IMR-90 (cell line): ENCODE results near the gene CIAO3. TPM values are rescaled to one million over a fixed set of nuclear protein-coding genes. Genes with fewer than 3 reads are reported as not detected.

Source experiments
- ATAC-seq: fragments of 200-7000 bp; cut with Tn5 transposase; 2 replicates; pipeline ENCODE4 v1.9.1; 2020; ENCODE audit warnings: low read depth, mild to moderate bottlenecking, moderate library complexity
- BruUV-seq: library from RNA; stranded (reverse); fragments of 400-500 nt; replicated peaks from 2 replicates; lab custom pipeline; 2021; lab: Mats Ljungman, UMichigan
- CTCF ChIA-PET: fragments of 300-600 bp; formaldehyde crosslinking; extraction: SDS; loops from one replicate; lab custom pipeline; 2021; ENCODE audit warnings: antibody characterized with exemption; lab: Yijun Ruan, JAX
- POLR2A ChIA-PET: fragments of 300-600 bp; sonication (Branson Sonifier 250); formaldehyde crosslinking; loops from one replicate; lab custom pipeline; 2022; ENCODE audit warnings: antibody characterized with exemption; ENCODE audit not compliant: unreplicated experiment; lab: Charles Lee
- DNase-seq: peaks from one replicate; pipeline ENCODE4 v3.0.0; 2013
- H2AFZ ChIP-seq: replicated peaks from 2 replicates; pipeline ENCODE3; 2013; ENCODE audit warnings: low read length, mild to moderate bottlenecking; ENCODE audit not compliant: poor library complexity
- H2AK5ac ChIP-seq: 2 replicates; pipeline ENCODE4 v1.6.1; 2013; ENCODE audit warnings: low read depth, low read length, inconsistent platforms
- H2AK9ac ChIP-seq: replicated peaks from 2 replicates; pipeline ENCODE3; 2013; ENCODE audit warnings: mild to moderate bottlenecking, low read depth, low read length, moderate library complexity; ENCODE audit not compliant: poor library complexity
- H2BK120ac ChIP-seq: 2 replicates; pipeline ENCODE4 v1.6.1; 2013; ENCODE audit warnings: low read depth, low read length, inconsistent platforms
- H2BK15ac ChIP-seq: 3 replicates; pipeline ENCODE4 v1.6.1; 2013; ENCODE audit warnings: low read depth, low read length, inconsistent platforms
- H2BK20ac ChIP-seq: 2 replicates; pipeline ENCODE4 v1.6.1; 2013; ENCODE audit warnings: low read depth, mild to moderate bottlenecking, inconsistent platforms, low read length, moderate library complexity
- H2BK5ac ChIP-seq: 2 replicates; pipeline ENCODE4 v1.6.1; 2013; ENCODE audit warnings: mild to moderate bottlenecking, low read depth, low read length, inconsistent platforms; ENCODE audit not compliant: poor library complexity, severe bottlenecking
- H3K14ac ChIP-seq: replicated peaks from 2 replicates; pipeline ENCODE4 v1.6.1; 2013; ENCODE audit warnings: low read depth, low read length, inconsistent platforms
- H3K18ac ChIP-seq: 2 replicates; pipeline ENCODE4 v1.6.1; 2013; ENCODE audit warnings: low read depth, low read length, control low read depth
- H3K23ac ChIP-seq: 2 replicates; pipeline ENCODE4 v1.6.1; 2013; ENCODE audit warnings: low read depth, low read length, inconsistent platforms
- H3K27ac ChIP-seq: 2 replicates; pipeline ENCODE4 v1.5.1; 2013; ENCODE audit warnings: mild to moderate bottlenecking, control low read depth, low read length; ENCODE audit not compliant: insufficient read depth
- H3K27me3 ChIP-seq: 2 replicates; pipeline ENCODE4 v1.6.1; 2013; ENCODE audit warnings: low read length; ENCODE audit not compliant: control insufficient read depth, insufficient read depth
- H3K36me3 ChIP-seq: 2 replicates; pipeline ENCODE4 v1.6.1; 2013; ENCODE audit warnings: low read length, mixed read lengths; ENCODE audit not compliant: control insufficient read depth, insufficient read depth
- H3K4ac ChIP-seq: 2 replicates; pipeline ENCODE4 v1.6.1; 2013; ENCODE audit warnings: low read depth, low read length, inconsistent platforms
- H3K4me1 ChIP-seq: 2 replicates; pipeline ENCODE4 v1.6.1; 2013; ENCODE audit warnings: low read length, mixed read lengths; ENCODE audit not compliant: control insufficient read depth, insufficient read depth
- H3K4me2 ChIP-seq: 2 replicates; pipeline ENCODE4 v1.6.1; 2013; ENCODE audit warnings: low read depth, mild to moderate bottlenecking, control low read depth, low read length, moderate library complexity
- H3K4me3 ChIP-seq: 2 replicates; pipeline ENCODE4 v1.5.1; 2013; ENCODE audit warnings: low read depth, mild to moderate bottlenecking, control low read depth, low read length, moderate library complexity; ENCODE audit not compliant: insufficient read depth
- H3K56ac ChIP-seq: 2 replicates; pipeline ENCODE4 v1.6.1; 2013; ENCODE audit warnings: low read length, inconsistent platforms; ENCODE audit not compliant: insufficient read depth; ENCODE audit errors: extremely low read depth
- H3K79me1 ChIP-seq, 2 experiments: 2 replicates each; pipeline ENCODE4 v1.6.1; 2013; ENCODE audit warnings: low read length in 2 of 2, inconsistent platforms in 1 of 2, low read depth in 1 of 2
- H3K9ac ChIP-seq: 2 replicates; pipeline ENCODE4 v1.6.1; 2013; ENCODE audit warnings: low read depth, low read length, control low read depth
- H3K9me1 ChIP-seq: 2 replicates; pipeline ENCODE4 v1.6.1; 2013; ENCODE audit warnings: low read length, inconsistent platforms; ENCODE audit not compliant: insufficient read depth
- H3K9me3 ChIP-seq: 2 replicates; pipeline ENCODE4 v1.6.1; 2013; ENCODE audit warnings: low read length; ENCODE audit not compliant: control insufficient read depth, insufficient read depth
- H4K20me1 ChIP-seq: 2 replicates; pipeline ENCODE4 v1.6.1; 2013; ENCODE audit warnings: low read length, inconsistent platforms; ENCODE audit not compliant: insufficient read depth
- H4K5ac ChIP-seq: 2 replicates; pipeline ENCODE4 v1.6.1; 2013; ENCODE audit warnings: mild to moderate bottlenecking, low read depth, low read length, control low read depth
- H4K8ac ChIP-seq, 2 experiments: 2 replicates each; pipeline ENCODE4 v1.6.1; 2013; ENCODE audit warnings: low read depth in 2 of 2, low read length in 2 of 2, control low read depth in 1 of 2, inconsistent platforms in 1 of 2
- H4K91ac ChIP-seq: 2 replicates; pipeline ENCODE4 v1.6.1; 2013; ENCODE audit warnings: low read depth, low read length, inconsistent platforms; ENCODE audit not compliant: insufficient read depth
- BHLHE40 ChIP-seq: fragments of 150-350 bp; IDR thresholded peaks from 2 replicates; pipeline ENCODE4 v1.6.1; 2016; ENCODE audit warnings: mild to moderate bottlenecking, low read depth, low read length
- CEBPB ChIP-seq: IDR thresholded peaks from 2 replicates; pipeline ENCODE4 v1.6.1; 2012; ENCODE audit warnings: low read depth, low read length, improper control_type of control experiment
- CHD1 ChIP-seq: IDR thresholded peaks from 2 replicates; pipeline ENCODE4 v1.6.1; 2012; ENCODE audit warnings: low read depth, low read length, improper control_type of control experiment
- CTCF ChIP-seq: conservative IDR thresholded peaks from 2 replicates; pipeline ENCODE4 v1.5.1; 2012; ENCODE audit warnings: mild to moderate bottlenecking, low read depth, low read length, improper control_type of control experiment
- FOS ChIP-seq: fragments of 150-350 bp; IDR thresholded peaks from 2 replicates; pipeline ENCODE4 v1.6.1; 2016; ENCODE audit warnings: low read depth, low read length
- MAFK ChIP-seq: IDR thresholded peaks from 2 replicates; pipeline ENCODE4 v1.6.1; 2012; ENCODE audit warnings: low read depth, low read length, improper control_type of control experiment
- MXI1 ChIP-seq: IDR thresholded peaks from 2 replicates; pipeline ENCODE4 v1.6.1; 2012; ENCODE audit warnings: low read depth, mild to moderate bottlenecking, low read length, moderate library complexity, borderline replicate concordance
- NFE2L2 ChIP-seq: fragments of 150-350 bp; IDR thresholded peaks from 2 replicates; pipeline ENCODE4 v1.6.1; 2016; ENCODE audit warnings: low read depth, mild to moderate bottlenecking, low read length
- RAD21 ChIP-seq: IDR thresholded peaks from 2 replicates; pipeline ENCODE4 v1.6.1; 2012; ENCODE audit warnings: low read length, improper control_type of control experiment
- RCOR1 ChIP-seq: IDR thresholded peaks from 2 replicates; pipeline ENCODE4 v1.6.1; 2012; ENCODE audit warnings: mild to moderate bottlenecking, low read length, improper control_type of control experiment; ENCODE audit not compliant: insufficient replicate concordance
- SMC3 ChIP-seq: fragments of 150-350 bp; IDR thresholded peaks from 2 replicates; pipeline ENCODE4 v1.6.1; 2016; ENCODE audit warnings: low read depth, mild to moderate bottlenecking, antibody characterized with exemption, low read length, moderate library complexity
- WGBS, 2 experiments: methylation state at CpG; one replicate each; pipeline versions ENCODE4 v1.1.5 to v1.1.7; 2013; ENCODE audit warnings: missing lambda C conversion rate in 2 of 2; ENCODE audit not compliant: insufficient read length in 1 of 2; ENCODE audit errors: extremely low coverage in 2 of 2; 5-methylcytosine and 5-hydroxymethylcytosine counted together
- dilution Hi-C: fragments of 300-500 bp; cut with HindIII; formaldehyde crosslinking; loops from one replicate; pipeline ENCODE4 v1.14.3; 2018; ENCODE audit warnings: low sequenced_read_pairs; ENCODE audit not compliant: unreplicated experiment
- in situ Hi-C: fragments of 300-500 bp; cut with MboI; formaldehyde crosslinking; loops from 3 replicates; pipeline ENCODE4 v1.14.3; 2019; ENCODE audit warnings: low sequenced_read_pairs, inconsistent platforms, mixed read lengths
- intact Hi-C: fragments of 100-400 bp; cut with micrococcal nuclease; formaldehyde crosslinking; loops from 2 replicates; pipeline ENCODE4 v1.10.0; 2022
- polyA plus RNA-seq, 3 experiments: library from polyadenylated mRNA; depleted of rRNA; stranded (reverse); fragments of >200 nt; gene quantifications; 2 replicates each; pipeline ENCODE4 v1.2.3, GENCODE V29; 2012; ENCODE audit warnings: low replicate concordance in 1 of 3
- total RNA-seq: library from RNA; depleted of rRNA; stranded (reverse); fragments of >200 nt; gene quantifications from 2 replicates; pipeline ENCODE4 v1.2.3, GENCODE V29; 2012
- TF ChIP-seq, protein P1 (sequence below): fragments of 150-350 bp; IDR thresholded peaks from 2 replicates; pipeline ENCODE4 v1.6.1; 2017; ENCODE audit warnings: mild to moderate bottlenecking, antibody characterized with exemption, low read length, low read depth
- TF ChIP-seq, protein P2 (sequence below): fragments of 150-350 bp; IDR thresholded peaks from 2 replicates; pipeline ENCODE4 v1.6.1; 2016; ENCODE audit warnings: low read depth, mild to moderate bottlenecking, low read length, moderate library complexity, borderline replicate concordance

Gene CIAO3
- total and polyA plus RNA-seq, 2 of the 4 experiments (the other 2 are of a cell fraction), result 17.0 to 20.2 TPM

GRCh38 chr16:777826-778225 lies 37.0 kb upstream of the CIAO3 start:
- Histone ChIP-seq H4K91ac (no peak overlapping the region), H3K9me1 (no peaks in the 10 kb centered on the region), H3K18ac (no peak overlapping the region), H3K4me2 (no peak overlapping the region), H3K27ac (no peak overlapping the region), H3K9me3 (no peaks in the 10 kb centered on the region), H2BK5ac (no peak overlapping the region), H3K79me1 (no peaks in the 10 kb centered on the region), H3K27me3 (peaks cover 9% of the 10 kb centered on the region; the same call in 1 of the 2 replicates), H3K56ac (no peak overlapping the region), H2AK9ac (no peak overlapping the region), H3K4me1 (no peaks in the 10 kb centered on the region), H2BK120ac (no peak overlapping the region), H4K5ac (no peak overlapping the region), H2AK5ac (no peak overlapping the region), H3K4ac (no peak overlapping the region), H3K36me3 (no peaks in the 10 kb centered on the region), H4K20me1 (no peaks in the 10 kb centered on the region), H3K14ac (no peak overlapping the region), H3K23ac (no peak overlapping the region), H2AFZ (peak overlapping the region; percentile 68), H2BK20ac (no peak overlapping the region), H4K8ac (no peak overlapping the region), H2BK15ac (no peak overlapping the region), H3K9ac (no peak overlapping the region), H3K4me3 (no peak overlapping the region)
- intact Hi-C loops, result no loop called here
- ChIA-PET CTCF (no interaction called here), POLR2A (no interaction called here)
- dilution Hi-C loops, result no loop called here
- in situ Hi-C loops, result no loop called here
- ATAC-seq (peak; percentile 51), DNase-seq (peak; percentile 19)
- 55% methylated on average over 3 of the region's 16 CpGs; no CpG with 5 or more reads in 1 of the 2 experiments for WGBS, 2 experiments
- BruUV-seq, result no TSS peak
- TF ChIP-seq SMC3 (no peak), CEBPB (no peak), RAD21 (no peak), MXI1 (no peak), NFE2L2 (no peak), RCOR1 (no peak), CTCF (no peak), MAFK (no peak), FOS (no peak), BHLHE40 (no peak), CHD1 (no peak)
- TF ChIP-seq, protein P1, sequence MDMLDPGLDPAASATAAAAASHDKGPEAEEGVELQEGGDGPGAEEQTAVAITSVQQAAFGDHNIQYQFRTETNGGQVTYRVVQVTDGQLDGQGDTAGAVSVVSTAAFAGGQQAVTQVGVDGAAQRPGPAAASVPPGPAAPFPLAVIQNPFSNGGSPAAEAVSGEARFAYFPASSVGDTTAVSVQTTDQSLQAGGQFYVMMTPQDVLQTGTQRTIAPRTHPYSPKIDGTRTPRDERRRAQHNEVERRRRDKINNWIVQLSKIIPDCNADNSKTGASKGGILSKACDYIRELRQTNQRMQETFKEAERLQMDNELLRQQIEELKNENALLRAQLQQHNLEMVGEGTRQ, result no peak
- TF ChIP-seq, protein P2, sequence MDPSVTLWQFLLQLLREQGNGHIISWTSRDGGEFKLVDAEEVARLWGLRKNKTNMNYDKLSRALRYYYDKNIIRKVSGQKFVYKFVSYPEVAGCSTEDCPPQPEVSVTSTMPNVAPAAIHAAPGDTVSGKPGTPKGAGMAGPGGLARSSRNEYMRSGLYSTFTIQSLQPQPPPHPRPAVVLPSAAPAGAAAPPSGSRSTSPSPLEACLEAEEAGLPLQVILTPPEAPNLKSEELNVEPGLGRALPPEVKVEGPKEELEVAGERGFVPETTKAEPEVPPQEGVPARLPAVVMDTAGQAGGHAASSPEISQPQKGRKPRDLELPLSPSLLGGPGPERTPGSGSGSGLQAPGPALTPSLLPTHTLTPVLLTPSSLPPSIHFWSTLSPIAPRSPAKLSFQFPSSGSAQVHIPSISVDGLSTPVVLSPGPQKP, result no peak
